HG02870 (cell line): Measurements from ENCODE around the gene VSTM2L.
A peak's percentile ranks its signal among the peaks of the same experiment; 100 is the strongest.

Source experiments
- ATAC-seq: cut with Tn5 transposase; IDR thresholded peaks from one replicate; pipeline ENCODE4 v1.9.1; 2021; ENCODE audit warnings: mild to moderate bottlenecking, moderate library complexity; ENCODE audit not compliant: unreplicated experiment

VSTM2L gene

DNA sequence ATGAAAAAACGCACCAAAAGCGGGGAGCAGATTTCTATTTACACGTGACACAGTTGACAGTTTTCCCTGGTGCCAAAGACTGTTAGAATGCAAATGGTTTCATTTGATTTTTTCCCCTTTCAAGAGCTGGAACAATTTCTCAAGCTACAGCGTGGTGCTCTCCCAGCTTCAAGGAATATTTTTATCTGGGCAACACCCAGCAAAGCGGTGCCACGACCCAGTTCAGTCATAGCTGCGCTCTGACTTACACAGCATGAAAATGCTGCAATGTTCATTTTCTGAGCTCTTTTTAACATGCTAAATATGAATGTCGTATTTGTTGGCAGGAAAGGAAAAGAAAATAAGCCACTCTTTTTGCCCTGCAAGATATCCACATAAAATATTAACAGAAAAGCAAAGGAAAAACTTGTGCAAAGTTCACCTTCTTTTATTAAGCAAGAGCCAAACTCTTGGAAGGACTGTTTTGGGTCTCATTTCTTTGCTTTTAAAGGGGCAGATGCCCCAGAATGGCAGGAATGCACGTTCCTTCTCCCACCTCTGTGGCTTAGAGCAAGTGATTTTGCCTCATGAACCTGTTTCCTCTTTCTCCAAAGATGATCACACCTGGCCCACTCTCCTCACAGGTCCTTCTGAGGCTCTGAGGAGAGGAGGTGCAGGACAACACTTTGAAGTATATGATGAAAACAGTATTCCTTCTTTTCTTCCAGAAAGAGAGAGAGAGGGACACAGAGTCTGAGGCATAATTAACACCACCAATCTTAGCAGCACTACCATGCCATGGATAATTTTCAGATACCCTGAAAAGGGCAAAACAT, 83.3 kb downstream of the VSTM2L start:
- ATAC-seq, result no peak

DNA sequence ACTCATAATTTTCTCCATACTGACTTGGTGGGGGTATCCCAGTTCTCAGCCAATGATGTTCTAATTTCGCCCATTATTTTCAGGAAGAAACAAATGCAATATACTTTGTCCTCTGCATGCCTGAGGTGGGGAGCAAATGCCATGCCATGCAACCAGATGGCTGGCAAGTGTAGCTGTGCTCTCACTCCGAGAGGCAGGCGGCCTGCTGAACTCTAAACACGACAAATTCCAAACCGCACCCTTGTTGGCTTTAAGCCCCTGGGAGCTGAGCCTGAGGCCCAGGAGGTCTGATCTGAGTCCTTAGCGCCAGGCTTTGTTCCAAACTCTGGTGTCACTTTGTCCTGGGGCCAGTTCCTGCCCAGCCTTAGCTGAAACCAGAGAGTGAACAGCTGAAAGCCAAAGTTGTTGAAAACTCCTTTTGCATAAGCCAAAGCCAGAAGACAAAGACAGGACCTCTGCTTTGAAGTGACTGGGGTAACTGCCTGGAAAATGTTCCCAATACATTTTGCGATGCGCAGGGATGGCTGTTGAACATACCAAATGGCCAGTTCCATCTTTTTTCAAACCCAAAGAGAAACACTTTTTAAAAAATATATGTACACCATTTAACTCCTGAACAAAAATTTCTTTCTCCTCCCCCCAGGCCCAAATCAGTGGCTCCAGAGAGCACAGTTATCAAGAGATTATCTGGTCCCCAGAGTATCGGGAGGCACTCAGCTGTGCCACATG, 84.1 kb downstream of the VSTM2L start:
- ATAC-seq, result no peak

DNA sequence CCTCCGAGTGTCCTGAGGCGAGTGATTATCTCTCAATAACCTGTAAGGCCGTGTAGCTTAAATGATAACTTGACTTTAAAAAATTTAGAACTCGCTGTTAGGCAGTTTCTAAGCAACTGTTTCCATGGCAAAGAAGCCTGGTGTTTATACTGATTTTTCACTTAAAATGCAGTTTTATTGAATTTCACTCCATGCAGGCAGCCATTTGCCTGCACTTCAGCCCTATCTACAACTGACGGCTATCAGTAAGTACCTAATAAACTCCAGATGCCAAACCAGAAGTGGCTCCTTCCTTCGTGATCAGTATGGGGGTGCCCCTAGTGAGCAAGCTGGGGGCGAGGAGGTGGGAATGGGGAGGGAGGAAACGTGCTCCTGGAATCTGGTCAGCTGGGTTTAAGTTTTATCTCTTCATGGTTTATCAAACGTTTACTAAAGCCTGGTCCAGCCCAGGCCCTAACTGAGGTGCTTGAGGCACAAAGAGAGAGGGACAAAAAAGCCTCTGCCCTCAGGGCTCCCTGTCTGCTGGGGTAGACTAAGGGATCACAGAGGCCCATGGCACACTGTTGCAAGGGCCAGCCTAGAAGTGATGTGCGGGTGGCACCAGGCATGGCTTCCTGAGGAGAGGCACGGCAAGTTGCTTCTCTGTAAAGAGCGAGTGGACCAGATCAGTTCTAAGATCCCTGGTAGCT, 84.8 kb downstream of the VSTM2L start:
- no peak for ATAC-seq

DNA sequence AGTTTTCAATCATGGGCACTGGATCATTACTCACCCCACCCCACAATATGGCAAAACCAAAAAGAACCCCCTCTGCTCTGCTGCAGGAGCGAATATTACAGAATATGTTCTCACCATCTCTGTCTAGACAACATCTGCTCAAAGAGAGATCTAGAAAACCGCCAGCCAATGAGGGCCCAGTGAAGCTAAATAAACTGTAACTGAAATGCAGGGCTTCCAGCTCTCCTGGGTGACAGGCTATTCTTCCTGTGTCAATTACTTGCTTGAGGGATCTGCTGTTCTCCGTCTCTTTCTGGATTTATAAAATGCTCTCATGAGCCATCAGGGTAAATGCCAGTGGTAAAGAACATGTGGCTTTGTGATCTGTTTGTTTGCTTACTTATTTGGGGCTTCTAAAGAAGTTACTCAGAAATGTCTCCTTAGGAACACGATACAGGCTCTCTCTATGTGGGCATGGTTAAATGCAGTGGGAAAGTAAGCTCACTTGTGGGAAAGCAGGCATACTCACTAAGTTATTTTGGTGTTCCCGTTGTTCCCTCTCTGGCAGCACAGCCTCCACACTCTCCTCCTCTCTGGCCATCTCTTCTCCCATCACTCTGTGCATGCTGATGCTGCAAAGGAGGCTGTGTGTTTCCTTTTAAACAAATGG, 85.5 kb downstream of the VSTM2L start:
- no peak for ATAC-seq

DNA sequence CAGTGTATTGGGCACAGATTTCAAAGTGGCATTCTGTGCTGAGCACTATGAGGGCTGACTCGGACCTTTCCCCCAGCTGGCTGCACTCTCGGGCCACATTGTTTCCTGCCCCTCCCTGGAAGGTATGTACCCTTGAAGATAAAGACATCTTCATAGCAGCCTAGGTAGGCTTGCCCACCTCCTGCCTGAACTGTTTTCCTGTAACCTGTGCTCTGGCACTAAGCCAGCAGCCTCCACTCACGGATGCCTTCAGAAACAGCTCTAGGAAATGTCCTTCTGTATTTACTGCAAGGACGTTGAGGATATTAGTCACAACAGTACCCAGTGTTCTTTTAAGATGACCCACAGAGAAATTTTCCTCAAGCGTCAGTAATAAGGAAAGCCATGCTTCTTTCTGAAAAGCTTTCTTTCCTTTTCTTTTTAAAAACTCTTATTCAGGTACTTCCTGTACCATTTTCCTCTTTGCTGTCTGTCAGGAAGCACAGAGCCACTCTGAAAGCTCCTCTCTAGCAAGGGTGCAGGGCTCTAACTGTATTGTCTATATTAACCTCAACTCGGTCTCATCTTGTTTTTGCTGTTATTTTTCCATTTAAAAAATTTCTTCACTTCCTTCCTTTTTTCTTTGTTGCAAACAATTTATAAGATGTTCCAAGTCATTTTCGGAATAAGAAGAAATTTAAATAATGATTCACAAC, 86.8 kb downstream of the VSTM2L start:
- no peak for ATAC-seq

DNA sequence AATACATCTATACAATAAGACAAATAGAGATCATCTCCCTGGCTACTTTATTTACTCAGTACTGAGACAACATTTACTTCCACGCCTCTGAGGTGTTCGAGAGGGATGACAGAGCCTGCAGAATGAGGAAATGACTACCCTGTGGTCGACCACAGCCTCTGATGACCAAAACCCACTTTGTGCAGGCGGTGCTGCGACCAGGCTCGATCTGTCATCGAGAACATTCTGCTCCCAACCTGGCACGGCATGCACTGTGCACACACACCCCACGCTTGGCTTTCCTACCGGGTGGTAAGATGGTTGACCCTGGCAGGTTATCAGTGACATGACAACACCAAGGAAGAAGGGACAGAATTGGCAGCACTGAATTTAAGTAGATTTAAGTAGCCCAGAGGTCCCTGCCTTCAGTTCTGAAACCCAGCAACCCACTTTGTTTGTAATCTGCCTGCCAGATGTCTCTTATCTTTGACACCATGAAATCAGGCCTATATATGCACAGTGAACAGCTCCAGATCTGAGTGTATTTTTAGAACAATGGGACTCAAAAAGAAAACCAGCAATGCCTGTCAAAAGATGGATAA, 87.7 kb downstream of the VSTM2L start:
- peak; percentile 94 for ATAC-seq

DNA sequence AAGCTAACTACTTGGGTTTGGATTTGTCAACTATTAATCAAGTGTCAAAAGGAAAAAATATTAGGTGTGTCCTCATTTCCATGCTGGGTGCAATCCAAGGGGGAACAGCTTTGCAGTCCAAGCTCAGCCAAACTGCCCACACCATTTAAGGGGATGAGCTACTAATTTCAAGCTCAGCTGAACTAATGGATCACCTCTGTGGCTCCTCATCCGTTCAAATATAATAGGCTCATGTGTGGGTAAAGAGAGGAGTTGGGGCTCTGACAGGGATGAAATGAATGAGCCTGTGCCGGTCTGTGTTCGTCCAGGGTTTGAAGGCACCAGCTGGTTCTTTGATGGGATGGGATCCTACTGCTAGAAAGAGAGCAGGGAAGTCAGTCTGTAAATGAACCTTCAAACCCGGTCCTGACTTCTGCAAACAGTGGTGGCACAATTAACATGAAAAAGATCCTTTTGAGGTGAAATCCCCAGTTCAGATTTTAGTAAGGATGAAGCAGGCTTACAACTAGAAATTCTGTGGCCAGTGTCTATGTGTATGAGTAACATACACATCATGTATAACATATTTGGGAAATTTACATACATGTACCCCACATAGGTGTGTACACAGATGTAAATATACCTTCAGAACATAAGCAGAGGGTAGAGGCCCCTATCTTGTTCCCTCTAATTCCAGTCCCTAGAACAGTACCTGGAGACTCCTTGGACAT, 88.4 kb downstream of the VSTM2L start:
- ATAC-seq, result no peak

DNA sequence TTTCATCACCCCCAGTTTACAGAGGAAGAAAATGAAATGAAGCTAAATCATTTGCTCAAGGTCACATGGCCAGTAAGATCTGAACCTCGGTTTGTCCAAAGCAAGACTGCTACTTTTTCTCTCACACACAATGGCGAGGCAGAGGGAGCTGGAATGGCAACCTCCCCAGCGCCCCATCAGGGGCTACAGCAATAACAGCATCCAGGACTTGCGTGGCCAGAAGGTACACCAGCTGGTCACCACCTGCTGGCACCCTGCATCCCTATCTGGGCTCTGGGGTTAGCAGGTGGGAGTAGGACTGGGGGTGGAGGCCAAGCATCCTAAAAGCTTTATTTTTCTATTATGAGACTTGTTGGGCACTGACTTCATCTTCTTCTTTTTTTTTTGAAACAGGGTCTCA, 89.0 kb downstream of the VSTM2L start:
- no peak for ATAC-seq

DNA sequence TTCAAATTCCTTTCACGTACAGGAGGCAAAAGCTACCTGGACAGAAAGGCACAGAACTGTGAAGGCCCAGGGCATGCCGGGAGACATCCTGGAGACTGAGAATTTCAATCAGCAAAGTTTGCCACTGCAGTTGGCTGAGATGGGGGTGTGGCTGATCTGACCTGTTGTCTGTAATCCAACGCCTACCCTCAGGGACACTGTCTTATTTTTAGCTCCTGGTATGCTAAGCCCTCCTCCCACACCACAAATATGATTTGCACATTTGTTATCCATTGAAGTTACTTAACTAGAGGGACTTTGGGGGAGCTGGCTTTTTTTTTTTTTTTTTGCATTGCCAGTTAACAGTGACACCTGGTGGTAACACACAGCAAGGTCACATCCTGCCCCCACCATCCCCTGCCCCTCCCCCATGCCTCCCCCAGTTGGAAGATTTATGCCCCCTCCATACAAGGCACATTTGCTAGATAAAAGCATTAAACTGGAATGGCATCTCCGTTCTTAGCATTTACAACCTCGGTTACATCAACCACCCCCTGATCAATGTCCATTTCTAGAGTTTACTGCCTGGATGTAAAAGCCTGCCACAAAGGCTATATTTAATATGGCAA, 90.0 kb downstream of the VSTM2L start:
- no peak for ATAC-seq

DNA sequence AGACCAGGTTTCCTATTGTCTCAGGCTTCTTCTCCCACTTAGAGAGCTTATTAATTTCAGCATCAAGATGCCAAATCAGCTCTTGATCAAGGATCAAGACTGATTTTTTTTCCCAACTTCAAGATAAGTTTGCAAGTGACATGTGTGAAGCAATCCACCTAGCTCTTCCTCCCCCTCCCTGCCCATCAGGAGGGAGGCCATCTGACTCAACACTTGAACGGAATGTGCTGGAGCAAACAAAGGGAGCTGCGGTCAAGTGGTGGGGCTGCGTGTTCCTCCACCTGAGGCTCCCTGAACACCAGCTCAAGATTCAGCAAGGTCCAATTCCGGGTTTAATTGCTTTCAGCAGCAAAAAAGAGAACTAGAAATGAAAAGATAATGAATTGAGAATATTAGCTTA, 91.6 kb downstream of the VSTM2L start:
- ATAC-seq, result no peak
